Smooth muscle cell (in vitro differentiated cells): ENCODE data around the gene PTPRS. TPM values are rescaled to one million over a fixed set of nuclear protein-coding genes. Genes with fewer than 3 reads are reported as not detected.
"Not testable (repeated sequence)": the region's sequence is repeated elsewhere in the genome, so short reads cannot be mapped to it uniquely, and the experiment has no call there.

Source experiments
- DNase-seq: peaks from one replicate; lab custom pipeline; 2025; ENCODE audit not compliant: unreplicated experiment; lab: John Stamatoyannopoulos, UW
- H2AFZ ChIP-seq: fragments of 200-600 bp; sonication (generic); 2 replicates; pipeline ENCODE4 v1.6.0; 2016; ENCODE audit warnings: antibody characterized with exemption, low read depth, mild to moderate bottlenecking
- H3F3A ChIP-seq: fragments of 200-600 bp; sonication (generic); 2 replicates; pipeline ENCODE4 v1.6.0; 2017; ENCODE audit warnings: antibody characterized with exemption, low read depth
- H3K27ac ChIP-seq: fragments of 200-600 bp; sonication (generic); 2 replicates; pipeline ENCODE4 v1.5.1; 2016; ENCODE audit warnings: low read depth, mild to moderate bottlenecking
- H3K27me3 ChIP-seq: fragments of 200-600 bp; sonication (generic); 2 replicates; pipeline ENCODE4 v1.6.1; 2016; ENCODE audit warnings: low read depth, mild to moderate bottlenecking
- H3K36me3 ChIP-seq: fragments of 200-600 bp; sonication (generic); 2 replicates; pipeline ENCODE4 v1.5.1; 2016; ENCODE audit warnings: low read depth
- H3K4me1 ChIP-seq: fragments of 200-600 bp; sonication (generic); 2 replicates; pipeline ENCODE4 v1.5.1; 2016; ENCODE audit warnings: low read depth
- H3K4me2 ChIP-seq: fragments of 200-600 bp; sonication (generic); 2 replicates; pipeline ENCODE4 v1.6.0; 2016; ENCODE audit warnings: mild to moderate bottlenecking
- H3K4me3 ChIP-seq: fragments of 200-600 bp; sonication (generic); 2 replicates; pipeline ENCODE4 v1.5.1; 2016; ENCODE audit warnings: mild to moderate bottlenecking
- H3K79me2 ChIP-seq: fragments of 200-600 bp; sonication (generic); 2 replicates; pipeline ENCODE4 v1.6.0; 2016; ENCODE audit warnings: low read depth, mild to moderate bottlenecking
- H3K9ac ChIP-seq: fragments of 200-600 bp; sonication (generic); 2 replicates; pipeline ENCODE4 v1.6.0; 2016; ENCODE audit warnings: low read depth
- H3K9me3 ChIP-seq: fragments of 200-600 bp; sonication (generic); replicated peaks from 2 replicates; pipeline ENCODE4 v1.5.1; 2016; ENCODE audit warnings: low read depth
- H4K20me1 ChIP-seq: fragments of 200-600 bp; sonication (generic); 2 replicates; pipeline ENCODE4 v1.6.0; 2016; ENCODE audit warnings: low read depth
- CTCF ChIP-seq: fragments of 200-600 bp; sonication (generic); IDR thresholded peaks from 2 replicates; pipeline ENCODE4 v1.5.1; 2017; ENCODE audit warnings: borderline replicate concordance, mild to moderate bottlenecking, antibody characterized with exemption; ENCODE audit not compliant: insufficient read depth, poor library complexity, severe bottlenecking
- WGBS: methylation state at CpG from one replicate; pipeline ENCODE4 v1.1.7; 2016; ENCODE audit warnings: low lambda C conversion rate; 5-methylcytosine and 5-hydroxymethylcytosine counted together
- polyA plus RNA-seq: library from polyadenylated mRNA; unstranded; fragments of >200 nt; fragmentation: Nextera tagmentation; extraction: Ambion mirVana; gene quantifications from 2 replicates; pipeline ENCODE4 v1.2.1, GENCODE V29; 2016
- total RNA-seq: library from RNA; depleted of rRNA; stranded (reverse); fragments of >200 nt; gene quantifications from 2 replicates; pipeline ENCODE4 v1.2.3, GENCODE V29; 2014

Gene PTPRS
- total and polyA plus RNA-seq, 2 experiments from 2014 or later = 30.2 to 71.6 TPM

DNA sequence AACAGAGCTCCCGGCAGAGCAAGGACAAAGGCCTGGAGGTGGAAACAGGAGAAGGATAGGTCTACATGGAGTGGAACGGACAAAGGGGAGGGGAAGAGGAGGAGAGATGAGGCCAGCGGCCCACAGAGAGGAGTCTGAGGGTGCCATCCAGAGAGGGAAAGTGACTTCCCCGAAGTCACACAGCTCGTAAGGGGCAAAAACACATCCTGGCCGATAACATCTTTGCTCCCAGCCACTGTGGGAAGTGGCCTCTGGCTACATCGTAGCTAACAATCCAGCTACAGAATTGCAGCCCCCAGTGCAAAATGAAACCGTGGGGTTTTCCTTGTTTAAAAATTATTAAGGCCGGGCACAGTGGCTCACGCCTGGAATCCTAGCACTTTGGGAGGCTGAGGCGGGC, 11.5 kb downstream of the PTPRS start:
- no peak overlapping the region for H2AFZ ChIP-seq
- TF ChIP-seq CTCF = no peak
- H3K9me3 ChIP-seq = no peaks in the 10 kb centered on the region
- no peak overlapping the region for H3K4me3 ChIP-seq
- H3F3A ChIP-seq = no peaks in the 10 kb centered on the region
- 86% methylated on average over 11 of the region's 11 CpGs for WGBS
- no peaks in the 10 kb centered on the region for H3K4me1 ChIP-seq
- H3K27ac ChIP-seq = no peak overlapping the region
- H3K36me3 ChIP-seq = no peaks in the 10 kb centered on the region
- peaks cover 42% of the 10 kb centered on the region for H4K20me1 ChIP-seq
- H3K4me2 ChIP-seq = no peak overlapping the region
- no peak for DNase-seq
- H3K27me3 ChIP-seq = no peaks in the 10 kb centered on the region
- no peaks in the 10 kb centered on the region for H3K79me2 ChIP-seq
- H3K9ac ChIP-seq = no peak overlapping the region

DNA sequence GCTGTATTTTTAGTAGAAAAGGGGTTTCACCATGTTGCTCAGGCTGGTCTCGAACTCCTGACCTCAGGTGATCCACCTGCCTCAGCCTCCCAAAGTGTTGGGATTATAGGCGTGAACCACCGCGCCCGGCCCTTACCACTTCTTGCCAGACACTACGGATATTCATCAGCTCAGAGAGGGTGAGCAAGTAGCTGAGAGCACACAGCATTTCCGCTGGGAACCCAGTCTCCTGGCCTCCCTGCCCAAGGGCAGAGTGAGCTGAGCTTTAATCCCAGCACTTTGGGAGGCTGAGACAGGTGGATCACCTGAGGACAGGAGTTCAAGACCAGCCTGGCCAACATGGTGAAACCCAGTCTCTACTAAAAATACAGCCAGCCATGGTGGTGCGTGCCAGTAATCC, 12.2 kb downstream of the PTPRS start:
- 98% methylated on average over 8 of the region's 8 CpGs for WGBS

DNA sequence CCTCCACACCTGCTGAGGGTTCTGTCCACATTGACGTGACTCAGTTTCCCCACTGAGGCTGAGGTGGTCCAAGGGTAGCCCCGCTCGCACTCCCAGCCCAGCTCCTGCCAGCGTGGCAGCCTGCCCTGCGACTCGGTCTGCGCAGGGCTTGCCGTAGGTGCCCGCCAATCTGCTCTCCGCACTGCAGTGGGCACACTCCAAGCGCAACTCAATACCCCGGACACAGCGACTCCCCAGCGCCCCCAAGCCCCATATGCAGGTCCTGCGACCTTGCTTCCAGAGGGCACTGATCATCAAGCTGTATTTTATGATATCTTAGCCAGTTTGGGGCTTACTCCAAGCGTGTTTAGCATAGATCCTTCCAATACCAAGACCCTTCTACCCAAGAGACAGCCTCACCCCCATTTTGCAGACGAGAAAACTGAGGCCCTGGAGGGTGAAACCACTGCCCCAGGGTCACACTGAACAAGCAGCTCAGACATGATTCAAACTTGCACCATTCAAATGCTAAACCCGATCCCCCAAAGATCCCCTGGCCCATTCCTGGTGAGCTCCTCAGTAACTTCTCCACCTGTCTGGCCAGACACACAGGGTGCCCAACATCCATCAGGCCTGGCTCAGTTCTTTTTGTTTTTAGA, 13.5 kb downstream of the PTPRS start:
- peaks cover 31% of the 10 kb centered on the region for H4K20me1 ChIP-seq

More for the DNA sequence above, 12.2 kb downstream of the PTPRS start:
- H2AFZ ChIP-seq, H3K4me3 ChIP-seq, H3K4me2 ChIP-seq, H3K27ac ChIP-seq, H3K36me3 ChIP-seq, H3K79me2 ChIP-seq, H3K9ac ChIP-seq, H3K27me3 ChIP-seq, DNase-seq, H3K4me1 ChIP-seq, H3F3A ChIP-seq, H3K9me3 ChIP-seq: not testable (repeated sequence)
- peaks cover 35% of the 10 kb centered on the region for H4K20me1 ChIP-seq

DNA sequence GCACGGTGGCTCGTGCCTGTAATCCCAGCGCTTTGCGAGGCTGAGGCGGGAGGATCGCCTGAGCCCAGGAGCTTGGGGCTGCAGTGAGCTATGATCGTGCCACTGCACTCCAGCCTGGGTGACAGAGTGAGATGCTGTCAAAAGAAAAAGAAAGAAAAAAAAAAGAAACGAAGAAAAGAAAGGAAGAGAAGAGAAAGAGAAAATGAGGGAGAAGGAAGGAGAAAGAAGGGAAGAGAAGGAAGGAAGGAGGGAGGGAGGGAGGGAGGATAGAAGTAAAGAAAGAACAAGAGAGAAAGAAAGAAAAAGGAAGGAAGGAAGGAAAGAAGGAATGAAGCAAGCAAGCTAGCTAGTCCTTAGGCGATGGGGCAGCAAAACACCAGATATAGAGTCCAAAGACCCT, 14.1 kb downstream of the PTPRS start:
- DNase-seq = no peak
- Histone ChIP-seq H3K4me2 (no peak overlapping the region), H4K20me1 (peaks cover 31% of the 10 kb centered on the region), H3K9me3 (no peaks in the 10 kb centered on the region), H3K27me3 (no peaks in the 10 kb centered on the region), H3K79me2 (no peaks in the 10 kb centered on the region), H3K4me1 (no peaks in the 10 kb centered on the region), H3K4me3 (no peak overlapping the region), H3K36me3 (no peaks in the 10 kb centered on the region), H2AFZ (no peak overlapping the region), H3K27ac (no peak overlapping the region), H3F3A (no peaks in the 10 kb centered on the region), H3K9ac (no peak overlapping the region)
- WGBS = 79% methylated on average over 9 of the region's 9 CpGs
- TF ChIP-seq CTCF = no peak

More for the DNA sequence above, 13.5 kb downstream of the PTPRS start:
- H3K4me1 ChIP-seq = no peaks in the 10 kb centered on the region
- WGBS = 81% methylated on average over 18 of the region's 18 CpGs
- no peaks in the 10 kb centered on the region for H3F3A ChIP-seq
- no peak overlapping the region for H3K9ac ChIP-seq
- no peaks in the 10 kb centered on the region for H3K27me3 ChIP-seq
- H3K36me3 ChIP-seq = no peaks in the 10 kb centered on the region
- H3K27ac ChIP-seq = no peak overlapping the region
- H2AFZ ChIP-seq = no peak overlapping the region
- H3K9me3 ChIP-seq = no peaks in the 10 kb centered on the region
- no peak overlapping the region for H3K4me2 ChIP-seq
- H3K4me3 ChIP-seq = no peak overlapping the region
- DNase-seq = no peak
- no peak for TF ChIP-seq CTCF
- H3K79me2 ChIP-seq = no peaks in the 10 kb centered on the region
